Body of pancreas (tissue), 4 donors: ENCODE results near the gene NRXN2. TPM values are rescaled to one million over a fixed set of nuclear protein-coding genes. Genes with fewer than 3 reads are reported as not detected.

Source experiments
- ATAC-seq: fragments of 150-250 bp; one replicate; pipeline ENCODE4 v1.9.1; 2016
- DNase-seq, 4 donors: peaks; one replicate each; pipeline ENCODE4 v3.0.0-alpha.2; 2019
- H3K27ac ChIP-seq, 4 donors: fragments of 200-600 bp; sonication (generic); 1 replicate in 3 of 4; 2 replicates in 1 of 4; pipeline versions ENCODE4 v1.5.1 to v1.6.1; 2016 to 2019; ENCODE audit warnings: mild to moderate bottlenecking in 1 of 4, mixed read lengths in 1 of 4, moderate library complexity in 1 of 4
- H3K27me3 ChIP-seq, 2 donors: fragments of 200-600 bp; sonication (generic); one replicate each; pipeline ENCODE4 v1.6.0; 2016; ENCODE audit warnings: mild to moderate bottlenecking in 1 of 2
- H3K36me3 ChIP-seq, 2 donors: fragments of 200-600 bp; sonication (generic); replicated peaks in 1 of 2; 2 replicates each; pipeline ENCODE4 v1.5.1; 2016; ENCODE audit warnings: low read depth in 2 of 2; ENCODE audit not compliant: insufficient read depth in 1 of 2
- H3K4me1 ChIP-seq: fragments of 200-600 bp; sonication (generic); one replicate; pipeline ENCODE4 v1.6.0; 2016
- H3K4me3 ChIP-seq, 2 donors: fragments of 200-600 bp; sonication (generic); 1 replicate in 1 of 2; 2 replicates in 1 of 2; pipeline ENCODE4 v1.5.1; 2016 to 2019
- H3K9me3 ChIP-seq, 3 donors: fragments of 200-600 bp; sonication (generic); 1 replicate in 2 of 3; 2 replicates in 1 of 3; pipeline ENCODE4 v1.5.1; 2016
- CTCF ChIP-seq, 7 experiments: fragments of 450-650 bp in 4 of 7; fragments of 200-600 bp in 3 of 7; sonication (generic) in 3 of 7; IDR thresholded peaks; one replicate each; pipeline ENCODE4 v1.5.1; 2016 to 2019; ENCODE audit warnings: antibody characterized with exemption in 7 of 7
- POLR2A ChIP-seq, 3 donors: fragments of 450-650 bp; IDR thresholded peaks; one replicate each; pipeline ENCODE4 v1.6.1; 2016; ENCODE audit warnings: antibody characterized with exemption in 3 of 3, mild to moderate bottlenecking in 2 of 3
- WGBS, 2 donors: methylation state at CpG; one replicate each; pipeline ENCODE4 v1.1.5; 2017; 5-methylcytosine and 5-hydroxymethylcytosine counted together
- intact Hi-C: fragments of 100-400 bp; cut with DNase I; formaldehyde crosslinking; loops from one replicate; pipeline ENCODE4 v1.15.1; 2023
- total RNA-seq, 2 donors: library from RNA; depleted of rRNA; stranded (reverse); fragments of >200 nt; gene quantifications; one replicate each; pipeline ENCODE4 v1.1.0, GENCODE V29; 2016

NRXN2 gene
- total RNA-seq, 2 donors from 2014 or later = 1.3 to 4.9 TPM

- WGBS, 2 donors = 59 to 76% methylated on average over 2 of the region's 2 CpGs
- intact Hi-C loops = no loop called here
- no peak overlapping the region for H3K4me3 ChIP-seq
- no peaks in the 10 kb centered on the region for H3K27me3 ChIP-seq
- ATAC-seq (no peak), DNase-seq (no peak)
- peaks cover 7% of the 10 kb centered on the region for H3K4me1 ChIP-seq
- H3K9me3 ChIP-seq = no peaks in the 10 kb centered on the region
- no peaks in the 10 kb centered on the region for H3K36me3 ChIP-seq
- H3K27ac ChIP-seq = no peak overlapping the region
- TF ChIP-seq CTCF (IDR thresholded peaks at IDR 0.05) (no peak), POLR2A (IDR thresholded peaks at IDR 0.05) (no peak)
Measured at GRCh38 chr11:64676261-64676615, 46.8 kb downstream of the NRXN2 start.

- Histone ChIP-seq H3K27me3 (no peaks in the 10 kb centered on the region), H3K9me3 (no peaks in the 10 kb centered on the region), H3K27ac (no peak overlapping the region), H3K36me3 (no peaks in the 10 kb centered on the region), H3K4me3 (no peak overlapping the region), H3K4me1 (peaks cover 7% of the 10 kb centered on the region)
- intact Hi-C loops = no loop called here
- no peak for TF ChIP-seq CTCF (IDR thresholded peaks at IDR 0.05)
- TF ChIP-seq POLR2A (IDR thresholded peaks at IDR 0.05) = no peak
- 62 to 71% methylated on average over 14 to 19 of the region's 19 CpGs for WGBS, 2 donors
- DNase-seq (peak; percentile 44 to 69 (median 48)), ATAC-seq (peak; percentile 79)
Measured at GRCh38 chr11:64675450-64676260, 47.3 kb downstream of the NRXN2 start.

- no peaks in the 10 kb centered on the region for H3K27me3 ChIP-seq
- intact Hi-C loops = no loop called here
Measured at GRCh38 chr11:64674774-64675173, 48.2 kb downstream of the NRXN2 start.

GRCh38 chr11:64673279-64673678, 49.7 kb downstream of the NRXN2 start:
- 21 to 52% methylated on average over 1 of the region's 1 CpG for WGBS, 2 donors
- Histone ChIP-seq H3K9me3 (no peaks in the 10 kb centered on the region), H3K27me3 (no peaks in the 10 kb centered on the region), H3K36me3 (no peaks in the 10 kb centered on the region), H3K4me3 (no peak overlapping the region), H3K4me1 (peaks cover 7% of the 10 kb centered on the region), H3K27ac (no peak overlapping the region)
- ATAC-seq (no peak), DNase-seq (no peak)
- TF ChIP-seq POLR2A (IDR thresholded peaks at IDR 0.05) = no peak
- no peak for TF ChIP-seq CTCF (IDR thresholded peaks at IDR 0.05)
- intact Hi-C loops = no loop called here

More at GRCh38 chr11:64674774-64675173, 48.2 kb downstream of the NRXN2 start:
- H3K4me3 ChIP-seq = no peak overlapping the region
- TF ChIP-seq POLR2A (IDR thresholded peaks at IDR 0.05) = no peak
- TF ChIP-seq CTCF (IDR thresholded peaks at IDR 0.05) = no peak
- DNase-seq (no peak), ATAC-seq (no peak)
- no peak overlapping the region for H3K27ac ChIP-seq
- H3K4me1 ChIP-seq = peaks cover 7% of the 10 kb centered on the region
- H3K9me3 ChIP-seq = no peaks in the 10 kb centered on the region
- no peaks in the 10 kb centered on the region for H3K36me3 ChIP-seq
- WGBS, 2 donors = 57 to 58% methylated on average over 2 of the region's 2 CpGs

- TF ChIP-seq POLR2A (IDR thresholded peaks at IDR 0.05) (no peak), CTCF (IDR thresholded peaks at IDR 0.05) (no peak)
- DNase-seq = no peak
- H3K27me3 ChIP-seq = no peaks in the 10 kb centered on the region
- H3K4me1 ChIP-seq = peaks cover 7% of the 10 kb centered on the region
- intact Hi-C loops = no loop called here
- no peak overlapping the region for H3K27ac ChIP-seq
- no peaks in the 10 kb centered on the region for H3K9me3 ChIP-seq
- ATAC-seq = no peak
- no peak overlapping the region for H3K4me3 ChIP-seq
- WGBS, 2 donors = 71 to 77% methylated on average over 2 of the region's 2 CpGs
- H3K36me3 ChIP-seq = no peaks in the 10 kb centered on the region
Measured at GRCh38 chr11:64672875-64673274, 50.1 kb downstream of the NRXN2 start.
